Hepatic stellate cell (primary cell): ENCODE data around the gene KPNA4.
A peak's percentile ranks its signal among the peaks of the same experiment; 100 is the strongest.
"Not testable (repeated sequence)": the region's sequence is repeated elsewhere in the genome, so short reads cannot be mapped to it uniquely, and the experiment has no call there.

Experiments used
- DNase-seq: peaks from one replicate; pipeline ENCODE4 v3.0.0; 2011; ENCODE audit warnings: low spot score

Gene KPNA4

DNA sequence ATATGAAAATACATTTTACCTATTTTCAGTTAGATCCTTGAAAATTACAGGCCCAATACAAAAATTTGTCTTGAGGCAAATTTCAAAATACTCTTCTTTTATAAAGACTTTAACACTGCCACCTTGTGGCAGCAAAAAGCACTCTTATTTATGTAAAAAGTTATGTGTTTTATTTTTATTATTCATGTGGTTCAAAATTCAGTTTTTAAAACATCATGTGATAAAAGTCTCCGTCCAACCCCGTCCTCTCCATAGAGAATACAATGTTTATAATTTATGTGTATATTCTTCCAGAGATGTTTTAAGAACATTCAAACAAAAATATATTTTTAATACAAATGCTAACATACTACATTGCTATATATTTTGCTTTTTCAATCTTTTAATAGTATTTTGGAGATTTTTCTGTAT is 78.9 kb downstream of the KPNA4 start:
- no peak for DNase-seq

GRCh38 chr3:160482796-160483195 is 82.6 kb downstream of the KPNA4 start:
- DNase-seq = no peak

DNA sequence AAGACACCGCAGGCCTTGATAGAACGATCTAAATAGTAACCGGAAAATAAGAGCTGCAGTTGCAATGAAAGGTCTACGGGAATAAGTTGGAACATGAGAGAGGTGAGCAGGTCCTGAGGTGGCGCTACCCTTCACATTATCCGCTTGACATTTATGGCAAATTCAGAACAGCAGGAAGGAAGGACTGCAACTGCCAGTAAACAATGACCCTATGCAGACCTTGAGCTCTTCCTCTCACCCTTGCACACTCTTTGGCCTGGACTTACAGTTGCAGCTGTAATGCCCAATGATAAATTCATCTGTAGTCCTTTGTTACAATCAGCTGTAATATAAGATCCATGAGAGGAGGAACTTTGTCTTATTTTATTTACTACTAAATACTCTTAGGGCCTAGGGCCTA is 83.5 kb downstream of the KPNA4 start:
- no peak for DNase-seq

GRCh38 chr3:160480931-160481330 is 84.4 kb downstream of the KPNA4 start:
- DNase-seq = no peak

GRCh38 chr3:160479376-160479775 is 86.0 kb downstream of the KPNA4 start:
- DNase-seq = no peak

GRCh38 chr3:160478338-160478737 is 87.0 kb downstream of the KPNA4 start:
- DNase-seq = no peak

DNA sequence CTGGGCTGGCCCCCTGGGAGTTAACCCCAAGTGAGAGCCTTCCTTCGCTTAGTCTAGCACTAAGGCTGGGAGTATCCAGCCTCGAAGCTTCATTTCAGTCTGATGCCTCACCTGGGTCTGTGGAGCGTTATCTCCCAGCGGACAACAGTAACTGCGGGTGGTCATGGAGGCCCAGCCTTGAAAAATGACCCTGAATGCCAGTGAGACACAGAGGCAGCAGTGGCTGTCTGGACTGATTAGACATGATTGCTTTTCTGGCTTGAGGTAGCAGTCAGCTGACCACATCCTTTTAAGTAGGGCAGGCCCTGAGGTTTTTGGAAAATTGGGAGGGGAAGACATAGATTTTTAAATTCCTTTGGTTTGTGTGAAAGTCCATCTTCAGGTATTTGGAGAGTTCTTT is 87.6 kb downstream of the KPNA4 start:
- DNase-seq = no peak

- no peak for DNase-seq
These were observed 89.5 kb downstream of the KPNA4 start for GRCh38 chr3:160475884-160476283.

DNA sequence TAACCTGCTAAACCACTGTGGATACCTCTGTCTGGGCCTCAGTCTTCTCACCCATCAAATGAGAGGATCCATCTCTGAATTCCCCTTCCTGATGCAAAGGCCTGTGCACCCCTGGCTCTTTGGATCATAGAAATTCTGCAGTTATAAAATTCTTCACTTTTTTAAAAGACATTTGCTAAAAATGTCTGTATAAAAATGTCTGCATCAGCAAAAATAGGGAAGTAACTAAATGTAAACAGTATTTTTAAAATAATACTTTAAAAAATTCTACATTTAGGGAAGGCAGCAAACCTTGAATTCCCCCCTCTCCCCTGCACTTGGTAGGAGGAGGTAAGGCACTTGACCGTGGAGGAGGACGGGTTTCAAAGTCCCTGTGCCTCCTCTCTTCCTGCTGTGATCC is 90.2 kb downstream of the KPNA4 start:
- no peak for DNase-seq

GRCh38 chr3:160474416-160474838 is 90.9 kb downstream of the KPNA4 start:
- DNase-seq = no peak

- DNase-seq = peak; percentile 74
These were observed 91.4 kb downstream of the KPNA4 start for GRCh38 chr3:160473978-160474377.

DNA sequence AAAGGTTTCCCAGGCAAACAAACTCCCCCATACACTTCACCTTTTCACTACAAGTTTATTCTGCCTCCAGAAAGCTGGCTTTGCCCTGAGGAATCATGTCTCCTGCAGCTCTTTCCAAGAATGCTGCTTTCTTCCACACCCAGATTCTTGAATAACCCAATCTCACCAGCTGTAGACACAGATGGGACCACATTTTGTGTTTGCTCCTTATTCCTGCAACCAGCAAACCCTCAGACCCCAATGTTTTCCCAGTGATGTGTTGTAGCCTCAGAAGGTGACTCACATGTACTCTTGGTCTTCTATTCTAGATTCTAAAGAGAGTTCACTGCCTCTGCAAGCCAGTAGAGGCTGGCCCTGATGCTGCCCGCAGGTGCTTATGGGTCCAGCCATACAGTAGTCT is 92.2 kb downstream of the KPNA4 start:
- peak; percentile 63 for DNase-seq

GRCh38 chr3:160472344-160472743 is 93.0 kb downstream of the KPNA4 start:
- DNase-seq = no peak

GRCh38 chr3:160471892-160472291 is 93.5 kb downstream of the KPNA4 start:
- no peak for DNase-seq

DNA sequence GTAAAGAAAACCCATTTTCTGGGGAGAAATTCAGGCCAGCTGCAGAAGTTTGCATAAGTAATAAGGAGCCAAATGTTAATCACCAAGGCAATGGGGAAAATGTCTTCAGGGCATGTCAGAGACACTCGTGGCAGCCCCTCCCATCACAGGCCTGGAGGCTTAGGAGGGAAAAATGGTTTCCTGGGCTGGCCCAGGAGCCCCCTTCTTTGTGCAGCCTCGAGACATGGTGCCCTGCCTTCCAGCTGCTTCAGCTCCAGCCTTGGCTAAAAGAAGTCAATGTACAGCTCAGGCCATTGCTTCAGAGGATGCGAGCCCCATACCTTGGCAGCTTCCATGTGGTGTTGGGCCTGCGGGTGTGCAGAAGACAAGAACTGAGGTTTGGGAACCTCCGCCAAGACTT is 95.2 kb downstream of the KPNA4 start:
- no peak for DNase-seq

- no peak for DNase-seq
These were observed 100.4 kb downstream of the KPNA4 start for GRCh38 chr3:160464971-160465370.

DNA sequence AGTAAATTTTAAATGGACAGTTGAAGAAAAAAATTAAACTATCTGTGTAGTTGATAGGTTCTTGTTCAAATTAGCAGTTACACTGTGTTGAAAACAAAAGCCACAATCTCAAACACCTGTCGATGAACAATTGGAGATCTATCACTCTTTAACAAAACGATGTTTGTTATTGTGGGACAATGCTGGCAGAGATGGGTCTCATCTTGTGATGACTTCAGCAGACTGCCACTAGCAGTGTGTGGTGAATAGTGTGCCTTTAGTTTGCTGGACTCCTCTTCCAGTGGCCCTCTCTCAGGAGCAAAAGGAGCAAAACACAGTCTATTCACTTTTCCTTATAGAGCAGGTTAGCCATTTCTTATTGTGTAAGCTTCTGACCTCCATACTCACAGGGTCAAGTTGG is 101.0 kb downstream of the KPNA4 start:
- DNase-seq = no peak

DNA sequence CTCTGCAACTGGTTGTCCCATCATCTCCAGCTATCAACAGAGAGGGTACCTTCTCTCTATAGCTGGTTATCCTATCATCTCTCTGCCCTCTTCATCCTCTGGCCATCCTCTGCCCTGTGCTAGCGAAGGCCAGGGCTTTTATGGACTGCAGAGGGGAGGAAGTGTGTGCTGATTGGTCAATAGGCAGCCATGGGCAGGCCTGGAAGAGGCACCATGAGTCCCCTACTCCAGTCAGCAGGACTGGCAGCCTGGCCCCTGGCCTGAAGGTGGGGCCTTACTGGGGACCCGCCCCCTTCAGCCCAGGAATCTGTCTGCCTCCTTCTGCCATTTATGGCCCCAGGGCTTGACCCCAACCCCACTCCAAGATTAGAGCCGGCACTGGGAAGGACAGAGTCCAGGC is 105.3 kb downstream of the KPNA4 start:
- no peak for DNase-seq

- no peak for DNase-seq
These were observed 105.9 kb downstream of the KPNA4 start for GRCh38 chr3:160459450-160459970.

DNA sequence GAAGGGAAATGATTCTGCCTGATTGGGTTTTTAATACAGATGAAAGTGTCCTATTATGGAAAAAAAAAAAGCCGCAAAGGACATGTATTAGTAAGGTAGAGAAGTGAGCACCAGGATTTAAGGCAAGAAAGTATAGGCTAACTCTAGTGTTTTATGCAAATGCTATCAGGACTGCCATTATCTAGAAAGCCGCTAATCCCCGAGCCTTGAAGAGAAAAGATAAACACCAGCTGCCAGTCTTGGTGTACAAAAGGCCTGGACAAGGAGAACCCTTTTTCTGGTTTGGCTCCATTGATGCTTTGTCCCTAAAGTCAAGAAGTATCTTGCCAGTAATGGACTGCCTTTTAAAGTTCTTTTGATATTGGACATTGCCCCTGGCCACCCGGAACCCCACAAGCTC is 107.2 kb downstream of the KPNA4 start:
- no peak for DNase-seq

- DNase-seq = no peak
These were observed 109.5 kb downstream of the KPNA4 start for GRCh38 chr3:160455846-160456245.

DNA sequence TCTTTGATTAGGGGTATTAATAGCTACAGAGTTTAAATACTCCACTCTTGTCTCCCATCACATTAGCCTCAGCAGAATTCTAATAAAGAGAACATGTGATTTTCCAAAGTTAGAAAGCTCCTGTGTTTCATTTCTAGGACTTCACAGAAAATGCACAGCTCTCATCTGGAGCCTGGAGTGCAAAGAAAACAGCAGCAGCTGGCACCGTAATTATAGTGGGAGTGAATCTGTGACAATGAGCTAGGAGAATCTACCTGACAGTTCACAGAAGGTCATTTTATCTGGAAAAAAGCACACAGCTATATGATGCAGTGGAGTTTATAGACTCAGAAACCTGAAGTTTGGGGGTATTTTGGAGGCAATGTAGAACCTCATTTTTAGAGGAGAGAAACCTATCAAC is 110.4 kb downstream of the KPNA4 start:
- DNase-seq = no peak

DNA sequence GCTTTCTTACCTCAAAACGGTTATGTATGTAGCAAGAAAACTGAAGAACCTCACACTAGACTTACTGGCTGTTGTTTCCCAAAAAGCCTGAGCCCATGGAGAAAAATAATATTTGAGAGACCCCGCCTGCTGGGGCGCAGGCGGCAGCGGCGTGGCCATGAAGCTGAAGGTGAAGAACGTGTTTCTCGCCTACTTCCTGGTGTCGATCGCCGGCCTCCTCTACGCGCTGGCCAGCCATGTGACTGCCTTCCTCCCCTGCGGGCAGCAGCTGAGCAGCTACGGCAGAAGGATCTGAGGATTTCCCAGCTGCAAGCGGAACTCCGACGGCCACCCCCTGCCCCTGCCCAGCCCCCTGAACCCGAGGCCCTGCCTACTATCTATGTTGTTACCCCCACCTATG is 113.1 kb downstream of the KPNA4 start:
- DNase-seq = not testable (repeated sequence)

DNA sequence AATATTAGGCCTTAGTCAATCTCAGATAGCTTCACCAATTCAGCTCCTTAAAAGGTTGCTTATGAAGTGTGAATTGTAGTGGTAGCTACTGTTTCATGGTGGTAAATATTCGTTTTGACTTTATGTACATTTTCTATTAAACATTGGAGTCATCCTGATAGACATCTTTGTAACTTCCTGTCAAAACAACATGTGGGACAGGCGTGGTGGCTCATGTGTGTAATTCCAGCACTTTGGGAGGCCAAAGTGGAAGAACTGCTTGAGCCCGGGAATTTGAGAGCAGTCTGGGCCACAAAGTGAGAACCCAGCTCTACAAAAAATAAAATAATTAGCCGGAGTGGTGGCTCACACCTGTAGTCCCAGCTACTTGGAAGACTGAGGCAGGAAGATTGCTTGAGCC is 113.8 kb downstream of the KPNA4 start:
- DNase-seq = no peak

GRCh38 chr3:160450846-160451245 is 114.5 kb downstream of the KPNA4 start:
- DNase-seq = peak; percentile 94
